GM13976 (cell line): ENCODE results near the gene FHOD3.

Source experiments
- DNase-seq: peaks from one replicate; pipeline ENCODE4 v3.0.0; 2012; ENCODE audit warnings: low spot score
- CTCF ChIP-seq: IDR thresholded peaks from 2 replicates; pipeline ENCODE4 v1.5.1; 2012; ENCODE audit warnings: borderline replicate concordance, mild to moderate bottlenecking; ENCODE audit not compliant: insufficient read depth; ENCODE audit errors: extremely low read depth, missing control alignments, control extremely low read depth
- in situ Hi-C: fragments of 300-500 bp; cut with MboI; formaldehyde crosslinking; loops from one replicate; pipeline ENCODE4 v1.12.0; 2022; ENCODE audit warnings: low sequenced_read_pairs, mixed read lengths, inconsistent platforms; ENCODE audit not compliant: unreplicated experiment

Gene FHOD3

GRCh38 chr18:36532815-36533214 lies 235.3 kb downstream of the FHOD3 start:
- in situ Hi-C loops, result no loop called here
- no peak for DNase-seq
- TF ChIP-seq CTCF, result no peak

- DNase-seq, result no peak
- no peak for TF ChIP-seq CTCF
- in situ Hi-C loops, result no loop called here
These were observed 236.1 kb downstream of the FHOD3 start for GRCh38 chr18:36533446-36534153.

DNA sequence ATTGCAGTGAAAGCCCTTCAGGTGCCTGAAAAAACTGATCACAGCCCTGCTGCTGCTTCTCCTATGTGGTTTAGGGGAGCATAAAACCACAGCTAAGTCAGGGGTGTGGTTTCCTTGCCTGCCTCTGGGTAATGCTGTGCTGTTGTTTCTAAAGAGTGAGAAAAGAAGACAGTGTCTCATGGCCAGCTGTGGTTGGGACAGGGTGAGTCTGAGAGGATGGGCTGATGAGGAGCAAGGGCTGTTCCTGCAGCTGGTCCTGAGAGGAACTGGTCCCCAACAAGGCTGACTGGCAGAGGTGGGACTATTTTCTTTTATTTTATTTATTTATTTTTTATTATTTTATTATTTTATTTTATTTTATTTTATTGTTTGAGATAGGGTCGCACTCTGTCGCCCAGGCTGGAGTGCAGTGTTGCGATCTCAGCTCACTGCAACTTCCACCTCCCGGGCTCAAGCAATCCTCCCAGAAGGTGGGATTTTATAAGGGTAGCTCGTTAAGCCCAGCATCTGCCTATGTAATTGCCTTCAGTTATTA lies 236.7 kb downstream of the FHOD3 start:
- DNase-seq, result no peak
- no peak for TF ChIP-seq CTCF
- in situ Hi-C loops, result no loop called here

DNA sequence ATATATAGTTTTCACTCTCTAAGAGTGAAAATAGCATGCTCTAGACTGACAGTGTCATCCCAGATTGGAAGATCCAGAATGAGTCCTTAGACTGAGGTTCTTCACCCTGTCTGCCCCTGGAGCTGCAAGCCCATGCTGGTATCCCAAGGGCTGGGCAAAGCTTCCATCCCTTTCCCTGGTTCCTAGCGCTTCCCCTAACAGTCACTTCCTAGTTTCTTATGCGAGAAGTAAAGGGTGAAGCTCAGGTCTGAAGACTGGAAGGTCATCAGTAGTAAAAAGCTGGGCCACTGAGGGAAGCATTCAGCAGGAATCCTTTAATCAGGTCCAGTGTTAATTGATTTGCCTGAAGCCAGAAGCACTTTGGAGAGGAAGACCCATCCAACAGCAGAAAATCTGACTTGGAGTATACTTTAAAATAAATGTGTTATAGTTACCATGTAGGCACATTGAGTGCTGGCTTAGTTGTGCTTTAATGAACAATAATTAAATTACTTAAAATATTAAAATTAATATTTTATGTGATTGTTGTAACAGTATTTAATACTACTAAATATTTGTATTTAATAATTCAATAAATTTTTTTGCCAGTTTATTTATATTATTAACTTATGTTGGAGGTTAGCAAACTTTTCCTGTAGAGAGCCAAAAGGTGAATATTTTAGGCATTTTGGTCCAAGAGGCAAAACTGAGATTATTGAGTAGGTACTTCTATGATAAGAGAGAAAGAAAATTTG lies 237.9 kb downstream of the FHOD3 start:
- DNase-seq, result no peak
- in situ Hi-C loops, result no loop called here
- no peak for TF ChIP-seq CTCF

DNA sequence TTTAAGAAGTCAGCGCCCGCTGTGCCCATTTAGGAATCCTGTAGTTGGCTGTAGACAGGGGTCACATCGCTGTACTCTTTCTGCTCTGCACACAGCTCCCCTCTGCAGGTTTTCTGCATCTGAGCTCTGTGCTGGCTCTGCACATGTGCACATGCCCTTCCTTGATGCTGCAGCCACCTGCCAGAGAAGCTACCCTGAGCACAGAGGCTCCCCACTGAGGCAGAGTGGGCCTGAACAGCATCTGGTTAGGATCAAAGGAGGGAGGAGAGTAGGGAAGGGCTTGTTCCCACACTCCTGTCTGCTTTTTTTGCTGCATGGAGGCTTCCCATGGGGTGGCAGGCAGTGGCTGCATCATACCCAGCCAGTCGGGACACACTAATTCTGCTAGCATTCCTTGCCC lies 238.9 kb downstream of the FHOD3 start:
- no peak for TF ChIP-seq CTCF
- in situ Hi-C loops, result no loop called here
- DNase-seq, result no peak

GRCh38 chr18:36537289-36537688 lies 239.8 kb downstream of the FHOD3 start:
- DNase-seq, result no peak
- in situ Hi-C loops, result no loop called here

More at GRCh38 chr18:36537289-36537688, 239.8 kb downstream of the FHOD3 start:
- no peak for TF ChIP-seq CTCF
